Measurements from ENCODE around the gene C11orf97.

DNA sequence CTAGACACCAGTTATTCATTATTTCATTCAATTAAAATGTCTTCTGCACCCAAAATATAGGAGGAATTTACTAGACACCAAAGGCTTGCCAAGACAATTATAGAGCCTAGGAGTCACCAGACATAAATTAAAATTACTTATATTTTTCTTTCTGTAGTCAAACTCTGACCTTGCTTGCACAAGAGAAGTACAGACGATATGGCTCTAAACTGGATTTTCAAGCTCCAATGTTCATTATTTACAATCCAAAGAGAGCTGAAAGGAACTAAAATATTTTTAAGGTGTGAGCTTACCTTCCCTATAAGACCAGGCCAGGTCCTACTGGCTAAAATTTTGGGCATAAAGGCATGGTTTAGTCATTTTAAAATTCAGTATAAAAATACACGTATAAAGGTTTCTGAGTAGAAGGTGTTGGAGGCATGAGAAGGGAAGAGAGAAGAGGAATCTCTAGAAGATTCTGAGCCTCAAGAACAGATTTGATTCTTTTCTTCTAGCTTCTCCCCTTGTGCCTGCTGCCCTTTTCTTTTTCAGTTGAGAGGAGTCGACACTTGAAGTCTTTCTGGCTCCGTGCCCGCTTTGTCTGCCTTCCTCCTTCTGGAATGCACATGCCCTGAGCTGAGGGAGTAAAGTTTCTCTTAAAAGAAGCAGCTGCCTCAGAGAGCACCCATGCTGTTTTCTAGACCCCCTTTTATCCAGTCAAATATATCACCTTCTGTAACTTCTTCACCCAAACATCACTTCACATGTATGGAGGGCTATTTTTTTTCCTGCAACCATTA is 13.5 kb downstream of the C11orf97 start:
- TF ChIP-seq EZH2 (IDR thresholded peaks at IDR 0.05; ENCODE audit: insufficient read depth, low read length): no peak
- TF ChIP-seq, protein P1, sequence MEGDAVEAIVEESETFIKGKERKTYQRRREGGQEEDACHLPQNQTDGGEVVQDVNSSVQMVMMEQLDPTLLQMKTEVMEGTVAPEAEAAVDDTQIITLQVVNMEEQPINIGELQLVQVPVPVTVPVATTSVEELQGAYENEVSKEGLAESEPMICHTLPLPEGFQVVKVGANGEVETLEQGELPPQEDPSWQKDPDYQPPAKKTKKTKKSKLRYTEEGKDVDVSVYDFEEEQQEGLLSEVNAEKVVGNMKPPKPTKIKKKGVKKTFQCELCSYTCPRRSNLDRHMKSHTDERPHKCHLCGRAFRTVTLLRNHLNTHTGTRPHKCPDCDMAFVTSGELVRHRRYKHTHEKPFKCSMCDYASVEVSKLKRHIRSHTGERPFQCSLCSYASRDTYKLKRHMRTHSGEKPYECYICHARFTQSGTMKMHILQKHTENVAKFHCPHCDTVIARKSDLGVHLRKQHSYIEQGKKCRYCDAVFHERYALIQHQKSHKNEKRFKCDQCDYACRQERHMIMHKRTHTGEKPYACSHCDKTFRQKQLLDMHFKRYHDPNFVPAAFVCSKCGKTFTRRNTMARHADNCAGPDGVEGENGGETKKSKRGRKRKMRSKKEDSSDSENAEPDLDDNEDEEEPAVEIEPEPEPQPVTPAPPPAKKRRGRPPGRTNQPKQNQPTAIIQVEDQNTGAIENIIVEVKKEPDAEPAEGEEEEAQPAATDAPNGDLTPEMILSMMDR (IDR thresholded peaks at IDR 0.05; ENCODE audit: insufficient read depth, low read depth, low read length): no peak

All from astrocyte (in vitro differentiated cells and primary cell).